ENCODE data around the gene RACK1.

RACK1 gene

DNA sequence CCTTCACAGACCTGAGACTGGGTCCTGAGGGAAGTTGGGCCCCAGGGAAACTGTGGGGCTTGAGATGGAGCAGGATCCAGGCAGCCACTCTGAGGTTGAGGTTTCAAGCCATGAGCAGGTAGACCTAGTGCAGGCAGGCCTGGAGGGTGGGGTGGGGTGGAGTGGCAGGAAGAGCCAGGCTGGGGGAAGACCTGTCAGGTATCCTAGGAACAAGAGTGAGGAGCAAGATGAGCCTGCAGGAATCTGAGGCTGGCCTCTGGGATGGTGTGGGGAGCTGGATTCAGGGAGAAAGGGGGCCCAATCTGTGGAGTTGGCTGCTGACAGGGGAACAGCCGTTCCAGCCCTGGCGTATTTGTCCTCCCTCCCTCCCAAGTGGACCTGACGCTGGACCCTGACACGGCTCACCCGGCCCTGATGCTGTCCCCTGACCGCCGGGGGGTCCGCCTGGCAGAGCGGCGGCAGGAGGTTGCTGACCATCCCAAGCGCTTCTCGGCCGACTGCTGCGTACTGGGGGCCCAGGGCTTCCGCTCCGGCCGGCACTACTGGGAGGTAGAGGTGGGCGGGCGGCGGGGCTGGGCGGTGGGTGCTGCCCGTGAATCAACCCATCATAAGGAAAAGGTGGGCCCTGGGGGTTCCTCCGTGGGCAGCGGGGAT lies 9.8 kb downstream of the RACK1 start:
- DNase-seq (ENCODE audit: low read depth in 2 of 2): no peak

- DNase-seq (ENCODE audit: low read depth in 2 of 2): no peak
Observed at GRCh38 chr5:181233088-181233800, 10.5 kb downstream of the RACK1 start.

DNA sequence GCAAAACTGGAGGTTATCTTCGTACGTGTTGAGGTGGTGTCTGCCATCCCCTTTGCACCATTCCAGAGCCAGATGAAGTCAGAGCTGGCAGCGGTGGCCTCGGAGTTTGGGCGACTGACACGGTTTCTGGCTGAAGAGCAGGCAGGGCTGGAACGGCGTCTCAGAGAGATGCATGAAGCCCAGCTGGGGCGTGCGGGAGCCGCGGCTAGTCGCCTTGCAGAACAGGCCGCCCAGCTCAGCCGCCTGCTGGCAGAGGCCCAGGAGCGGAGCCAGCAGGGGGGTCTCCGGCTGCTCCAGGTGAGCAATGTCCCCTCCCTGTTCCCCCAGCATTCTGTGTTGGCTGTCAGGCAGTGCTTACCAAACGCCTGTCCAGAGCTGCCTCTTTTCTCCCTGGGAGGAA lies 11.1 kb downstream of the RACK1 start:
- DNase-seq (ENCODE audit: low read depth in 2 of 2): no peak

DNA sequence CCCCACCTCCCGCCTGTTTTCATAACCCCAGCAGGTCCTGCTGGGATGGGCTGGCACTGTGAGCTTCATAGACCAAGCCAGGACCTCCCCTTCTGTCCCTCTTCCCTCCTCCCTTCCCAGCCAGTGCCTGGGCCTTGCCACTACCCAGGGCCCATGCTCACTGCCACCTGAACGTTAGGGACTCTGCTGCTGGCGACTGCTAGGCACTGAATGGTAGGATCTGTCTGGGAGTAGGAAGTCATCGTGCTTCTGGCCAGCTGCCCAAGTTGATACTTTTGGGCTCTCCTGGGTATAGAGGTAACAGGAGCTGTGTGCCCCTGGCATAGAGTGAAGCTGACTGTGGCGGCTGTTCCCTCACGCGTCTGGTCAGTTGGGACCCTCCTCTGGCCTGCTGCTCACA lies 12.3 kb downstream of the RACK1 start:
- DNase-seq (ENCODE audit: low read depth in 2 of 2): no peak

GRCh38 chr5:181230551-181230950 lies 13.2 kb downstream of the RACK1 start:
- DNase-seq (ENCODE audit: low read depth in 2 of 2): no peak

- no peak for DNase-seq (ENCODE audit: low read depth in 2 of 2)
Observed at GRCh38 chr5:181229996-181230395, 13.7 kb downstream of the RACK1 start.

DNA sequence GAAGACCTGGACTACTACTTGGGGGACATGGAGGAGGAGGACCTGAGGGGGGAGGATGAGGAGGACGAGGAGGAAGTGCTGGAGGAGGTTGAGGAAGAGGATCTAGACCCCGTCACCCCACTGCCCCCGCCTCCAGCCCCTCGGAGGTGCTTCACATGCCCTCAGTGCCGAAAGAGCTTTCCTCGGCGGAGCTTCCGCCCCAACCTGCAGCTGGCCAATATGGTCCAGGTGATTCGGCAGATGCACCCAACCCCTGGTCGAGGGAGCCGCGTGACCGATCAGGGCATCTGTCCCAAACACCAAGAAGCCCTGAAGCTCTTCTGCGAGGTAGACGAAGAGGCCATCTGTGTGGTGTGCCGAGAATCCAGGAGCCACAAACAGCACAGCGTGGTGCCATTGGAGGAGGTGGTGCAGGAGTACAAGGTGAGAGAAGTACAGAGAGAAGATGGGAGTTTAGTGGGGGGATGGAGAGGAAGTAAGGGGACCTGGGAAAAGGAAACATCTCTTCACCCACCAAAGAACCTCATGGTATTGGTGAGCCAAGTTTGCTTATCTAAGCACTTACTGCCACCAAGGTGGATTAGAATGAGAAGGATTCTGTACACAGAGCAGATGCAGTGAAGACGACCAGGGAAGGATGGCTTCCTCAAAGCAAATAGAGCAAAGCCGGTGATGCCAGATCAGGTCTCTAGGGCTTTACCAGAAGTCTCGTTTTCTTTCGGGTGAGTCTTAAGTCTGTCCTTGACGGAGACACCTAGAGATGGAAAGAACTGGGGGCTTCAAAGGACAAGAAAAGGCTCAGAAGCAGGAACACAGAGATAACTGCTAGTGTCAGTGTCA lies 19.1 kb downstream of the RACK1 start:
- no peak for DNase-seq (ENCODE audit: low read depth in 2 of 2)

GRCh38 chr5:181223729-181224389 lies 19.8 kb downstream of the RACK1 start:
- no peak for DNase-seq (ENCODE audit: low read depth in 2 of 2)

- peak; percentile 97 for DNase-seq (ENCODE audit: low read depth in 2 of 2)
Observed at GRCh38 chr5:181223058-181223728, 20.5 kb downstream of the RACK1 start, which contains the start of gene TRIM41. Gene TRIM41, plus strand, starts transcription at chr5:181223281. Its CDS starts 719 bp downstream, at chr5:181224000.

DNA sequence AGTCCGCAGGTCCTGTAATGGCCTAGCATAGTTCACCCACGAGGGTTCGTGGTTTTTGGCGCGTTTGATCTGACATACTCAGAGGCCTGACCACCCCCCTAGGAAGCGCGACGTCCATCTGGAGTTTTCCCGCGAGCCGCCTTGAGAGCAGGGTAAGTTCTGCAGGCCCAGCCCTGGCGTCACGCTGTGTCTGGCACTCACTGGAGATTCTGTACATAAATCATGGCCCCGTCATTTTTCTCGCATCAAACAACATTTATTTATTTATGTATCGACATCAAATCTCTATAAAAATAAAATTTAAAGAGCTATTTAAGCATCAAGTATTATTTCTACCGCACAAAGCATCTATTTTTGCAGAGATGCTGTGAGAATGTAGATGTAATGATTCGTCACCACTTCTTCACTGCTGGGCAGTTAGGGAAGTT lies 21.1 kb downstream of the RACK1 start:
- peak in 1 of 2 experiments; percentile 41 for DNase-seq (ENCODE audit: low read depth in 2 of 2)

GRCh38 chr5:181221792-181222629 lies 21.7 kb downstream of the RACK1 start:
- DNase-seq (ENCODE audit: low read depth in 2 of 2): peak; percentile 92

DNA sequence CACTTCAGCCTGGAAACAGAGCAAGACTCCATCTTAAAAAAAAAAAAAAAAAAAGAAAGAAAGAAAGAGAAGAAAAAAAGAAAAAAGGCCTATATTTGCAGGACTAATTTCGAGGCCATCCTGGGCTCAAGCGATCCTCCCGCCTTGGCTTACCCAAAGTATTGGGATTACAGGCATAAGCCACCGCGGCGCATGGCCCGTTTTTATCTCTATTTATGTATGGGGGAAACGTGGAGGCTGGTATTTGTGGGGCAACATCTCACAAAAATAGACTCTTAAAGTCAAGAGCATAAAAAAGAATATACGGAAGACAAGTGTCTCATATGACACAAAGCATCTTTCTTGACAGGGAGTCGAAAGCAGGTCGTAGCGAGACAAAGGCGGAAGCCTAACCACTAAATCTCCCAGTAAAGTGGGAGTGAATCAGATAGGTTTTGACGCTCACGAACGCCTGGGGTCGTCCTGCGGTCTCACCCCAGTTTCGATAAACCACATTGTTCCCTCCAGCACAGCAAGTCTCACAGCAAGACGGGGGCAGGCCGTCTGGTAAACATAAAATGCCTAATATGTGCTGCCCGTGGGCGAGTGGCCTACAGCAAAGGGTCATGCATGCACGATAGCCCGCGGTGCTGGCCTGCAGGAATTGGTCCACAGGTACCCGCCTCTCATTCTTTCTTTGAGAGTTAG lies 22.5 kb downstream of the RACK1 start:
- DNase-seq (ENCODE audit: low read depth in 2 of 2): no peak

GRCh38 chr5:181220178-181220515 lies 23.6 kb downstream of the RACK1 start:
- no peak for DNase-seq (ENCODE audit: low read depth in 2 of 2)

- no peak for DNase-seq (ENCODE audit: low read depth in 2 of 2)
Observed at GRCh38 chr5:181219262-181220177, 24.2 kb downstream of the RACK1 start.

GRCh38 chr5:181218795-181219124 lies 24.9 kb downstream of the RACK1 start:
- DNase-seq (ENCODE audit: low read depth in 2 of 2): no peak

DNA sequence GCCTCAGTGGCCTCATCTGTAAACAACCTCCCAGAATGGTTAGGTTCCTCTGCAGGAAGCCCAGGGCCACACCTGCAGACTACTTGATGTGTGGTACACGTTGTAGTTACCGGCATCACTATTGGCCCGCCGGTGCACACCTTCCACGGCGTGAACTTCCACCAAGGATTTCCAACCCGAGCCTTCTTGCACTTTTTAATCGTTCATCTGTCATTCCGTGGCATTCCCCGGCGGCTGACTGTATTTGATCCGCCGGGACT lies 26.0 kb downstream of the RACK1 start:
- no peak for DNase-seq (ENCODE audit: low read depth in 2 of 2)

DNA sequence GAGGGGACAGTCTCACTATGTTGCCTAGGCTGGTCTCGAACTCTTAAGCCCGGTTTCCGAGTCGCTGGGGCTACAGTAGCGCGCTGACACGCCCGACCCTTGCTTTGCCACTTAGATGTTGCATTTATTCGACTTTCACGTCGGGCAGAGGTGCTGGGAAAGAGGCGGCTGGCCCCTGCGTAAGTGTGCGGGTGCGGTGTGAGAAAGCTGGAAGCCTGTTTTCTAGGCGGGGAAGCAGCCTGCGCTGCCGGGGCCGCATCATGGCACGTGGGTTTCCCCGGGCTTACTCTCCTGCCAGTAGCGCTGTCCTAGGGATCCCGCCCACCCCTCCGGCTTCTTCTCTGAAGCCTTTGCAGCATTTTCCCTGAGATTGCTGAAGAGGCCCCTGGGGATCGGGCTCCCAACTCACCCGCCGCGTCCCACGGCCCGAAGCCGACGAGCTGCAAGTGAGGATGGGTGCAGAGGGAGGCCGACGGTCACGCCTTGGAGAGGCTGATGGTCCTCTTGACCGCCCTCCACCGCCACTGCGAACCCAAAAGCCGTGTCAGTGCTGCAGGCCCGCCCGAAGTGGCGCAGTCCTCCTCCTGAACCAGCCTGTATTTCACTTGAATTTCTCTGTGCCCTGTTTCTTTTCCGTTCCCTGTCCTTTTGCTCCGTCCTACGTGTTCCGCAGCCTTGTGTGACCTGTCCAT lies 26.4 kb downstream of the RACK1 start:
- DNase-seq (ENCODE audit: low read depth in 2 of 2): no peak

Data from fibroblast of skin of left quadriceps (primary cell).